H9 (cell line): ENCODE results near the gene RPAP2. TPM values are rescaled to one million over a fixed set of nuclear protein-coding genes. Genes with fewer than 3 reads are reported as not detected.

Source experiments
- DNase-seq: peaks from one replicate; pipeline ENCODE4 v3.0.0-alpha.2; 2017
- H2AFZ ChIP-seq: one replicate; pipeline ENCODE4 v1.6.1; 2013; ENCODE audit warnings: mild to moderate bottlenecking, low read length, control low read depth, moderate library complexity
- H2AK5ac ChIP-seq: 2 replicates; pipeline ENCODE4 v1.6.1; 2013; ENCODE audit warnings: low read length, control low read depth, mixed read lengths; ENCODE audit not compliant: insufficient read length
- H2BK120ac ChIP-seq: one replicate; pipeline ENCODE4 v1.6.1; 2013; ENCODE audit warnings: low read depth, mild to moderate bottlenecking, low read length, control low read depth, inconsistent platforms; ENCODE audit not compliant: poor library complexity, severe bottlenecking
- H2BK12ac ChIP-seq: 2 replicates; pipeline ENCODE4 v1.6.1; 2013; ENCODE audit warnings: low read length, control low read depth, mixed read lengths, low read depth; ENCODE audit not compliant: insufficient read length
- H2BK15ac ChIP-seq: 2 replicates; pipeline ENCODE4 v1.6.1; 2013; ENCODE audit warnings: low read depth, low read length, control low read depth
- H2BK20ac ChIP-seq: one replicate; pipeline ENCODE4 v1.6.1; 2013; ENCODE audit warnings: low read depth, mild to moderate bottlenecking, low read length, control low read depth, inconsistent platforms; ENCODE audit not compliant: poor library complexity, severe bottlenecking
- H2BK5ac ChIP-seq: 2 replicates; pipeline ENCODE4 v1.6.1; 2013; ENCODE audit warnings: low read length, control low read depth, mixed read lengths; ENCODE audit not compliant: insufficient read length
- H3K14ac ChIP-seq: 2 replicates; pipeline ENCODE4 v1.6.1; 2013; ENCODE audit warnings: low read length, control low read depth; ENCODE audit not compliant: insufficient read depth
- H3K18ac ChIP-seq: 2 replicates; pipeline ENCODE4 v1.6.1; 2013; ENCODE audit warnings: low read depth, mild to moderate bottlenecking, mixed read lengths, low read length, control low read depth; ENCODE audit not compliant: insufficient read length
- H3K23ac ChIP-seq: 2 replicates; pipeline ENCODE4 v1.6.1; 2013; ENCODE audit warnings: low read length, control low read depth, mixed read lengths, low read depth; ENCODE audit not compliant: insufficient read length
- H3K23me2 ChIP-seq: 2 replicates; pipeline ENCODE4 v1.6.1; 2013; ENCODE audit warnings: low read depth, mild to moderate bottlenecking, mixed read lengths, low read length, control low read depth; ENCODE audit not compliant: insufficient read length, poor library complexity, severe bottlenecking
- H3K27ac ChIP-seq: 2 replicates; pipeline ENCODE4 v1.5.1; 2013; ENCODE audit warnings: low read length, control low read depth, mixed read lengths, low read depth; ENCODE audit not compliant: insufficient read length
- H3K27me3 ChIP-seq: 2 replicates; pipeline ENCODE4 v1.6.1; 2013; ENCODE audit warnings: low read length, control low read depth, inconsistent platforms; ENCODE audit not compliant: insufficient read depth
- H3K4ac ChIP-seq: 2 replicates; pipeline ENCODE4 v1.6.1; 2013; ENCODE audit warnings: low read depth, mild to moderate bottlenecking, control low read depth, inconsistent platforms, low read length, moderate library complexity
- H3K4me1 ChIP-seq: 2 replicates; pipeline ENCODE4 v1.6.1; 2013; ENCODE audit warnings: low read length, control low read depth, inconsistent platforms; ENCODE audit not compliant: insufficient read depth
- H3K4me2 ChIP-seq: 2 replicates; pipeline ENCODE4 v1.6.1; 2013; ENCODE audit warnings: low read length, control low read depth, mixed read lengths; ENCODE audit not compliant: insufficient read length, insufficient read depth
- H3K56ac ChIP-seq: 2 replicates; pipeline ENCODE4 v1.6.1; 2013; ENCODE audit warnings: low read depth, mild to moderate bottlenecking, mixed read lengths, low read length, control low read depth; ENCODE audit not compliant: insufficient read length
- H3K79me1 ChIP-seq: 2 replicates; pipeline ENCODE4 v1.6.1; 2013; ENCODE audit warnings: low read depth, mild to moderate bottlenecking, moderate library complexity, low read length, control low read depth, inconsistent platforms; ENCODE audit not compliant: insufficient read depth, poor library complexity, severe bottlenecking
- H3K79me2 ChIP-seq: 2 replicates; pipeline ENCODE4 v1.6.1; 2013; ENCODE audit warnings: low read length, control low read depth, inconsistent platforms; ENCODE audit not compliant: insufficient read depth
- H3K9ac ChIP-seq: 2 replicates; pipeline ENCODE4 v1.6.1; 2013; ENCODE audit warnings: low read length, control low read depth, mixed read lengths; ENCODE audit not compliant: insufficient read length; ENCODE audit errors: extremely low read depth
- H3K9me3 ChIP-seq: one replicate; pipeline ENCODE4 v1.6.1; 2013; ENCODE audit warnings: low read depth, low read length, inconsistent platforms; ENCODE audit not compliant: control insufficient read depth
- H3T11ph ChIP-seq: one replicate; pipeline ENCODE4 v1.6.1; 2013; ENCODE audit warnings: mild to moderate bottlenecking, low read length, control low read depth, inconsistent platforms
- H4K20me1 ChIP-seq: one replicate; pipeline ENCODE4 v1.6.1; 2013; ENCODE audit not compliant: control insufficient read depth, insufficient read length, insufficient read depth
- H4K5ac ChIP-seq: 2 replicates; pipeline ENCODE4 v1.6.1; 2013; ENCODE audit warnings: low read depth, mild to moderate bottlenecking, mixed read lengths, low read length, control low read depth; ENCODE audit not compliant: insufficient read length
- H4K8ac ChIP-seq: replicated peaks from 2 replicates; pipeline ENCODE4 v1.6.1; 2013; ENCODE audit warnings: low read length, control low read depth, mixed read lengths, low read depth; ENCODE audit not compliant: insufficient read length
- H4K91ac ChIP-seq: 2 replicates; pipeline ENCODE4 v1.6.1; 2013; ENCODE audit warnings: low read depth, mild to moderate bottlenecking, moderate library complexity, mixed read lengths, low read length, control low read depth; ENCODE audit not compliant: insufficient read length
- H3K27ac Mint-ChIP-seq, 3 experiments: 2 replicates in 2 of 3; 3 replicates in 1 of 3; pipeline ENCODE4 v1.8.0; 2020 to 2021; ENCODE audit warnings: mixed read lengths in 3 of 3, mild to moderate bottlenecking in 1 of 3, moderate library complexity in 1 of 3
- H3K27me3 Mint-ChIP-seq: 2 replicates; pipeline ENCODE4 v1.8.0; 2021; ENCODE audit warnings: low read depth, mild to moderate bottlenecking, moderate library complexity, mixed read lengths
- H3K36me3 Mint-ChIP-seq, 3 experiments: 2 replicates in 2 of 3; 3 replicates in 1 of 3; pipeline ENCODE4 v1.8.0; 2020 to 2021; ENCODE audit warnings: low read depth in 3 of 3, mixed read lengths in 3 of 3; ENCODE audit not compliant: insufficient read depth in 1 of 3
- H3K4me1 Mint-ChIP-seq, 2 experiments: 2 replicates each; pipeline ENCODE4 v1.8.0; 2020; ENCODE audit warnings: mixed read lengths in 2 of 2
- H3K4me3 Mint-ChIP-seq, 2 experiments: 2 replicates in 1 of 2; 3 replicates in 1 of 2; pipeline ENCODE4 v1.8.0; 2020 to 2021; ENCODE audit warnings: mild to moderate bottlenecking in 2 of 2, mixed read lengths in 2 of 2, moderate library complexity in 1 of 2
- H3K9me3 Mint-ChIP-seq, 2 experiments: 2 replicates in 1 of 2; 3 replicates in 1 of 2; pipeline ENCODE4 v1.8.0; 2020; ENCODE audit warnings: mild to moderate bottlenecking in 2 of 2, mixed read lengths in 2 of 2, moderate library complexity in 1 of 2
- WGBS: extraction: QIAGEN DNeasy Blood & Tissue Kit; methylation state at CpG from one replicate; pipeline ENCODE4 v1.1.7; 2013; ENCODE audit warnings: missing lambda C conversion rate, low lambda C conversion rate, mixed read lengths; ENCODE audit not compliant: insufficient read length; ENCODE audit errors: extremely low coverage; 5-methylcytosine and 5-hydroxymethylcytosine counted together
- total RNA-seq: library from RNA; stranded (reverse); gene quantifications from 2 replicates; pipeline ENCODE4 v1.2.1, GENCODE V29; 2021
- TF ChIP-seq, protein P1 (sequence below): fragments of 200-600 bp; sonication (generic); conservative IDR thresholded peaks from 3 replicates; pipeline ENCODE4 v1.8.0; 2021; ENCODE audit warnings: antibody characterized with exemption, mild to moderate bottlenecking

RPAP2 gene
- total RNA-seq, 1 experiment from 2014 or later, result 27.4 TPM

DNA sequence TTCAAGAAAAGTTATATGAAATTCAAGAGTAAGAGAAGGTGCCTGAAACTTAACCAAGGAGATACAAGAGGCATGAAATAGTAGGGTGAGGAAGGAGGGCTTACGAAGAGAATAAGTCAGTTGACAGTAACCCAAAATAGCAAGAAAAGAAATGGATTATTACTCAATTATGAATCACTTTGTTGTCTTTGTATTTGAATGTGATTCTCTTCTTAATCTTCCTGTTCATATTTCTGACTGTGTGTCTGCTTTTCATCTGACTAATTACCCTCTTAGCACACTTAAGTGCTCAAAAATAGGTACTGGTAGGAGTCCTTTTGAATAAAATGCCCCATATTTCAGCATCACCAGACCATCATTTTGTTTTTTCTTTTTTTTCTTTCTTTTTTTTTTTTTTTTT lies 39.5 kb upstream of the RPAP2 start:
- H2BK20ac ChIP-seq, result no peak overlapping the region
- no peak overlapping the region for H3T11ph ChIP-seq
- no peak overlapping the region for H2BK15ac ChIP-seq
- H3K4ac ChIP-seq, result no peak overlapping the region
- H2BK120ac ChIP-seq, result no peak overlapping the region
- H3K56ac ChIP-seq, result no peak overlapping the region
- no peaks in the 10 kb centered on the region for H3K9me3 ChIP-seq
- no peak overlapping the region for H4K5ac ChIP-seq
- H4K8ac ChIP-seq, result no peak overlapping the region
- no peak overlapping the region for H3K27ac Mint-ChIP-seq
- no peak overlapping the region for H3K4me2 ChIP-seq
- DNase-seq, result no peak
- no peak overlapping the region for H4K91ac ChIP-seq
- no peak overlapping the region for H3K23ac ChIP-seq
- H3K79me2 ChIP-seq, result no peaks in the 10 kb centered on the region
- no peaks in the 10 kb centered on the region for H3K79me1 ChIP-seq
- no CpG with 5 or more reads among the region's 1 CpG for WGBS
- no peak overlapping the region for H2AFZ ChIP-seq
- H2BK12ac ChIP-seq, result no peak overlapping the region
- no peaks in the 10 kb centered on the region for H3K23me2 ChIP-seq
- H3K27me3 ChIP-seq, result no peaks in the 10 kb centered on the region
- H3K9me3 Mint-ChIP-seq, result no peaks in the 10 kb centered on the region; a peak in 1 of 5 replicates
- H3K27me3 Mint-ChIP-seq, result no peaks in the 10 kb centered on the region
- peaks cover 36 to 75% (median 72%) of the 10 kb centered on the region in 3 experiments for H3K36me3 Mint-ChIP-seq
- no peak overlapping the region for H2AK5ac ChIP-seq
- H4K20me1 ChIP-seq, result no peaks in the 10 kb centered on the region
- no peak overlapping the region for H3K4me3 Mint-ChIP-seq
- H3K9ac ChIP-seq, result no peak overlapping the region
- no peak overlapping the region for H3K27ac ChIP-seq
- TF ChIP-seq, protein P1, sequence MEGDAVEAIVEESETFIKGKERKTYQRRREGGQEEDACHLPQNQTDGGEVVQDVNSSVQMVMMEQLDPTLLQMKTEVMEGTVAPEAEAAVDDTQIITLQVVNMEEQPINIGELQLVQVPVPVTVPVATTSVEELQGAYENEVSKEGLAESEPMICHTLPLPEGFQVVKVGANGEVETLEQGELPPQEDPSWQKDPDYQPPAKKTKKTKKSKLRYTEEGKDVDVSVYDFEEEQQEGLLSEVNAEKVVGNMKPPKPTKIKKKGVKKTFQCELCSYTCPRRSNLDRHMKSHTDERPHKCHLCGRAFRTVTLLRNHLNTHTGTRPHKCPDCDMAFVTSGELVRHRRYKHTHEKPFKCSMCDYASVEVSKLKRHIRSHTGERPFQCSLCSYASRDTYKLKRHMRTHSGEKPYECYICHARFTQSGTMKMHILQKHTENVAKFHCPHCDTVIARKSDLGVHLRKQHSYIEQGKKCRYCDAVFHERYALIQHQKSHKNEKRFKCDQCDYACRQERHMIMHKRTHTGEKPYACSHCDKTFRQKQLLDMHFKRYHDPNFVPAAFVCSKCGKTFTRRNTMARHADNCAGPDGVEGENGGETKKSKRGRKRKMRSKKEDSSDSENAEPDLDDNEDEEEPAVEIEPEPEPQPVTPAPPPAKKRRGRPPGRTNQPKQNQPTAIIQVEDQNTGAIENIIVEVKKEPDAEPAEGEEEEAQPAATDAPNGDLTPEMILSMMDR, result no peak
- H3K18ac ChIP-seq, result no peak overlapping the region
- no peaks in the 10 kb centered on the region for H3K4me1 Mint-ChIP-seq
- no peak overlapping the region for H2BK5ac ChIP-seq
- no peak overlapping the region for H3K14ac ChIP-seq
- H3K4me1 ChIP-seq, result no peaks in the 10 kb centered on the region
